GM19324 (cell line): ENCODE measurements around the gene POFUT2.
"Not testable (repeated sequence)": the region's sequence is repeated elsewhere in the genome, so short reads cannot be mapped to it uniquely, and the experiment has no call there.

ENCODE experiments used
- ATAC-seq: cut with Tn5 transposase; IDR thresholded peaks from one replicate; pipeline ENCODE4 v1.9.1; 2021; ENCODE audit warnings: mild to moderate bottlenecking, moderate library complexity; ENCODE audit not compliant: unreplicated experiment, low FRiP score

Gene POFUT2

GRCh38 chr21:45326891-45327440 lies 39.3 kb upstream of the POFUT2 start:
- no peak for ATAC-seq

GRCh38 chr21:45326169-45326851 lies 38.6 kb upstream of the POFUT2 start:
- ATAC-seq = no peak

GRCh38 chr21:45325206-45326168 lies 37.8 kb upstream of the POFUT2 start:
- ATAC-seq = no peak

DNA sequence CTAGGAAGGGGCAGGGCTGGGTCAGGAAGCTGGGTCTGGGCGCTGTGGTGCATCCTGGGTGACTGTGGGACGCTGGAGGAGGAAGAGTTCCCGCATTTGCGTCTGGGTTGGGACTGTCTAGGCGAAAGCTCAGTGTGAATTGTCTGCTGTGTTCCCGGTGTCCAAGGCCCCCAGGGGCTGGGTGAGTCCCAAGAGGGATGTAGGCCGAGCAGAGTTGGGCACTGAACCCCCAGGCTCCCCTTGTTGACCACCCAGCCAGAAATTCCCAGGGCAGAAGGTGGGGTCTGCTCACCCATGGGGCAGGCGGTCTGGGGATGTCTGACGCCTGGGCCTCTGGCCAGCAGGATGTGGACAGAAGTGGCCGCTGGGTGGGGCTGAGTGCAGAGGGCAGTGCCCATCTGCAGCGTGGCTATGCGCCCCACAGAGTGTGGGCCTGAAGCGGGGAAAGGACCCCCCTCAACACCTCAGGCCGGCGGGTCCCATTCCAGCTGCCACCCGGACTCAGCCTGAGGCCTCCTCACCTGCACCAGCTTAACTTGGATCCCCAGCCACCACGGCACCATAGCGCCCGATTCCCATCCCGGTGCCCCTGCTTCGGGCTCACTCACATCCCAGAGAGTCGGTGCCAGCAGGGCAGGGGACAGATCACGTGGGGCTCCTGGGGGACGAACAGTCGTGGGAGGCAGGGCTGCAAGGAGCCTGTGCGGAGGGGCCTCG lies 37.0 kb upstream of the POFUT2 start:
- ATAC-seq = no peak

DNA sequence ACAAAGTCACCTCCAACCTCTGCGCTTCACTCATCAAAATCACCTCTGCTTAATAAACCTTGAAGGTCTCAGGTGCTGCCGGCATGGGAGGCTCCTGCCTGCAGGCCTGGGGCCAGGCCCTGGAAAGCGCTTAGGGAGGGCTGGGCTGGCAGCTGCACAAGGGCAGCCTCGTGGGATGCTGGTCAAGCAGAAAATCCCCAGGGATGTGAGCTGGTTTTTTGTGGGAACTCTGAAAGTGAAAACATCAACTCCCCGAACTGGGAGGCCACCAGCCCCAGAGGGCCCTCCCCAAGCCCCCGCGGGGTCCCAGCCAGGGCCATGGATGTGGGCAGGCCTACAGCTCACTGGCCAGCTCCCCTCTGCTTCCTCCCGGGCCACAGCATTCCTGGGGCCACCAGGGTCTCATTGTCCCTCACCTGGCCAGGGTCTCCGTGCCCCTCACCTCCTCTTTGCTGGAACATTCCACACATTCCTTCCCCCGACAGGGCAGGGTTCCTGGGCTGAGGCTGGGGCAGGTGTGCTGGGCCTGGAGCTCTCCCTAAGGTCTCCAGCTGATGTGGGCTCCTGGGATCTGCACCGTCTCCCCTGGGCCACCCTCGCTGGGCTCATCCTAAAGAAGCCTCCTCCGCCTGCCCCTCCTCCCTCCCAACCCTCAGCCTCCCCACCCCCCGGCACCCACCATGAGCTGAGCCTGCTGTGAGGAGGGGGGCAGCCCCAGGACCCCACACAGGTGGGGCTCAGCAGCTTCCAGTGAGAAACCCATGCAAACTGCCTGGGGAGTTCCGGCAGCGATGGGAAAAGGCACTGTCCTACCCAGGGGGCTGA lies 36.0 kb upstream of the POFUT2 start:
- ATAC-seq = no peak

- ATAC-seq = no peak
Measured at GRCh38 chr21:45322960-45323461, 35.3 kb upstream of the POFUT2 start.

DNA sequence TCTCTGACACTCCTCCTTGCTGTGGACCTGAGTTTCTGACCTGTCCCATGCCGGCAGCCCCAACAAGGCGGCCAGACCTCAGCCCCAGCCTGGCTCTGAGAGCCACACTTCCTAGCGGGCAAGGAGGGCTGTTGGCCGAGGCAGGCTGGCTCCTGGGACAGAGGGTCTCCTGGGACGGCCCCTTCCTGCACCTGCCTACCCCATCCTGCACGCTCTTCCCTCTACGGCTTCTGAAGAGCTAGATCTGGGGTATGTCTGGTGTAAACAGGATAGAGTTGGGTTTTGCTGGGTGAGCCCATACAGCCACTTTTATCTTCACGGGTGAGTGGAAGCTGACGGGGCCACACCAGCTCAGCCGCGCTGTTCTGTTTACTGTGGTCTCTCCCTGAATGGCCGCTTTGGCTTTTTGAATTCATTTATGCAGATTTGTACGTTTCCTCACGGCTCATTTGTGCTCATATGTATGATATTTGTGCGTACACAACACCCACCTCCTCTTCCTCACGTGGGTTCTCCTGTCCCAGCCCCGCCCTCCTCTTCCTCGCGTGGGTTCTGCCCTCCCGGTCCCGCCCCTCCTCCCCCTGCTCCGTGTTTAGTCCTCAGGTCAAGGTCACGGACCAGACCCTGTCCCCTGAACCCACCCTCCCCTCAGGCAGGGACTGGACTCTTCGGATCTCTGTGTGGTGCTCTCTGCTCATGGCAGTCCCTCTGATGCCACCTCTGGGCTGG lies 34.7 kb upstream of the POFUT2 start:
- ATAC-seq = no peak

- ATAC-seq = no peak
Measured at GRCh38 chr21:45320261-45321025, 32.7 kb upstream of the POFUT2 start.

DNA sequence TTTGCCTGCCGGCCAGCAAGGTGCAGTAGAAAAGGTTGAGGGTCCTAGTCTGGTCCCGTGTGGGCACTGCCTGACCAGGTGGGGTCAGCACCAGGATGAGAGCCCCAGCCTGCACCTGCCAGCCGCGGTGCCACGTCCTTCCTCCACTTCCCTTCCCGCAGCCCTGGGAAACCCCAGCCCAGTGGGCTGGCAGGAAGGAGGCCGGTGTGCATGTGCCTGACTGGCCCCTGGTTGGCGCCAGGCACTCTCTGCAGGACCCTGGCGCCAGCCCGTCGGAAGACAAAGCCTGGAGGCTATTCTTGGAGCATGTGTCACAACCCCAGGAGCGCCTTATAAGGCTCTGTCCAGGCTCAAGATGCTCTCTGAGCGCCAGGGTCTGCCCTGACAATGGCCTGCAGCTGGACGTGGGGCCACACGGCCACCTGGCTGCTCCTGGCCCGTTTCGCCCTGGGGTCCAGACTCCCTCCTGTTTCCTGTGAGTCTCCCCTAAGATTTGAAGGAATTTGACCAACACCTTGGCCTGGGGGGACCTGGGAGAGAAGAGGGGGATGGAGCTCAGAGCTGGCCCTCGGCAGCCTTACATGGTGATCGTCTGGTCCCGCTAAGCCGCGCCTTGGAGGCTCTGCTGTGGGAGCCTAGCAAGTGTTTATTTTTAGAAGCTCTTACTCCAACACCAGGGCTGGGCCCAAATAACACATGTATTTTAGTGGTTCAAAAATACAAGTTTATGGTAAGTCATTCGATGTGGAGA lies 31.9 kb upstream of the POFUT2 start:
- no peak for ATAC-seq

DNA sequence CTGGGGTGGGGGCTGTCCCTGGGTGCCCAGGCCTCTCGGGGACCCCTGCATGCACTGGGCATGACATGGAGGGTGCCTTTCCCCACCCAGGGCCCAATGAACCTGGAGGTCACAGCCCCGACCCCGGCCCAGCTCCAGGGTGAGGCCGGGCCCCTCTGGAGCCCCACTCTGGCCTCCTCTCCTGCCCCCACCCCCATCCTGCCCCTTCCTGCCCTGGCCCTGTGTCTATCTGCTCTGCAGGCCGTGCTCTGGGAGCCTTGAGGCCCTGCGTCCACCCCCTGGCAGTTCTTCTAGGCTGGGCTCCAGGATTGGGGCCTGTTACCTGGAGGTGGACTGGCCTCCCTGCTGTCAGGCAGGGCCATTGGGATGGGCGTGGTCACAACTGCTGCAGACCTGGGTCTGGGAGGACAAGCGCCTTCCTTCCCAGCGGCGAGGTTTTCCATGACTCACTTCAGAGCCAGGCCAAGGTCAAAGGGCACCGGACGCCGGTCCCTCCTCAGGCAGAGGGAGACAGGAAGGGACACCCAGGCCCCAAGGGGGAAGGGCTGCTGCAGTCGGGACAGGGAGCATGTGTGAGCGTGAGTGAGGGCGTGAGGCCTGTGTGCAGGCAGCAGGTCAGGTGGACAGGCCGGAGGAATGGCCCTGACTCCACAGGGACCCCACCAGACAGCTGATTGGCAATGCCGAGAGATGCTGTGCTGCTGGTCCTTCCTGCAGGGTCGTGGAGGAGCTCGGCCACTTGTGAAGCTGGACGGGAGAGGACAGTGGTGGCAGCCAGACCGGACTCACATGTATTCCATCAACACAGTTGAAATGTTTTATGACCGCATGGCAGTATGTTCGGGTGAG lies 31.1 kb upstream of the POFUT2 start:
- ATAC-seq = no peak

DNA sequence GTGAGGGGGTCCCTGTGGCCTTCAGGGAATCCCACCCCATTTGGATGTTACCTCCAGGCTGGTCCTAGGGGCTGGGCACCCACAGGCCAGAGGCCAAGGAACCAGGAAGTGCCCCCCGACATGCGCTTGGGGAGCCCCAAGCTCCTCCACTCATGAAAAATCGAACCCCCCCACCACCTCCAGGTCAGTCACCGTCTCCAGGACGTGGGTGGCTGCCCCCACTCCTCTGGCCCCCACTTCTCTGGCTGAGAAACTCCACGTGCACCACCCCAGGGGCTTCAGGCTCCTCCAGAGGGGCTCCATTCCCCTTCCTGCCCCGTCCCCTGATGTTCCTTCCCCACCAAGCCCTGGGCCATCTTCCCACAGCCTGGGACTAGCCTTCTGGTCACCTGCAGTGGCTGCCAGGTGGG lies 30.5 kb upstream of the POFUT2 start:
- no peak for ATAC-seq

DNA sequence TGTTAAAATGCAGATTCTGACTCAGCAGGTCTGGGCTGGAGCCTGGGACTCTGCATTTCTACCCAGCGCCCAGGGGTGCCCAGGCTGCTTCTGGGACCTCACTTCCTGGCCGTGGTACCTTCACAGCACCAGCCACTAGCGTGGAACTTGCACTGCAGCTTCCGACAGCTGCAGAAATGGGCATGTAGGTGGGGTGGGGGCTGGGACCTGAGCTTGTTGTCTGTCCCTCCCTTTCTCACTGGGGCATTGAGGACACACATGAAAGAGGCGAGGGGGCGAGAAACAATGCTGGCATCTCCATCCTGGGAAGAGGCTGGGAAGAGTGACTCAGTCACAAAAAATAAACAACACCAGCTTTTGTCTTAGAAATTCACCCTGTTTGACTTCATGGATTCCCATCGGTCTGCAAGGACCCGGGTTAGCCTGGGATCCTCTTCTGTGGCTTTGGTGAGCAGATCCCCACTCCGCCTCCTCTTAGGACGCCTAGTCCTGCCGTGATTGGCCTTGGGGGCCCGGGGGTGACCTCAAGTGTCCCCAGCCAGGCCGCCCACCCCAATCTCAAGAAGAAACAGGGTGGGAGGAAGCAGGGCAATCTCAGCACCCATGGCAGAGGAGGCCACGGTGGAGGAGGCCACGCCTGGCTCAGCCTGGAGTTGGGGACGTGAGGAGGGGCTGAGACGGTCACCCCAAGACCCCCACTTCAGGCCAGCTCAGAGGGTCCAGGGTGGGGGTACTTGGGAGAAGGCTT lies 29.9 kb upstream of the POFUT2 start:
- no peak for ATAC-seq

DNA sequence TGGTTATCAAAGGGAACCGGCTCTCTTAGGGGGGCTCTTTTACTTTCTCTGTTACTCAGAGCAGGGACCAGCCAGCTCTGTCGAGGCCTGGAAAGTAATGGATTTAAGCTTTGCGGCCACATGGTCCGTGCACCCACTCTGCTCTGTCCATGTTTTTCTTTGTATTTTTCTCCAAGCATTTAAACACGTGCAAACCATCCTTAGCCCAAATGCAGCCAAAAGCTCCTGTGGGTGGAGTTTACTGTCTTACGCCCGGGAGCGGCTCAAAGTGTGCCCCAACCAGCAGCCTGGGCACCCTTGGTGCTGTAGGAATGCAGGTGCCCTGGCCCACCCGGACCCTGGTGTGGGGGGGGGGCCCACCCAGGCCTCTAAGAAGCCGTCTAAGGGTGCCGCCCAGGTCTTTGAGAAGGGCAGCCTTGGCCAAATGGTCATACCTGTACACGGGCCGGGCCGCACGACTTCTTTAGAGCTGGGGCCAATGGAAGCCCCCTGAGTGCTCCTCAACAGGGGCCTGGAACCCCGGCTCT lies 29.2 kb upstream of the POFUT2 start:
- no peak for ATAC-seq

DNA sequence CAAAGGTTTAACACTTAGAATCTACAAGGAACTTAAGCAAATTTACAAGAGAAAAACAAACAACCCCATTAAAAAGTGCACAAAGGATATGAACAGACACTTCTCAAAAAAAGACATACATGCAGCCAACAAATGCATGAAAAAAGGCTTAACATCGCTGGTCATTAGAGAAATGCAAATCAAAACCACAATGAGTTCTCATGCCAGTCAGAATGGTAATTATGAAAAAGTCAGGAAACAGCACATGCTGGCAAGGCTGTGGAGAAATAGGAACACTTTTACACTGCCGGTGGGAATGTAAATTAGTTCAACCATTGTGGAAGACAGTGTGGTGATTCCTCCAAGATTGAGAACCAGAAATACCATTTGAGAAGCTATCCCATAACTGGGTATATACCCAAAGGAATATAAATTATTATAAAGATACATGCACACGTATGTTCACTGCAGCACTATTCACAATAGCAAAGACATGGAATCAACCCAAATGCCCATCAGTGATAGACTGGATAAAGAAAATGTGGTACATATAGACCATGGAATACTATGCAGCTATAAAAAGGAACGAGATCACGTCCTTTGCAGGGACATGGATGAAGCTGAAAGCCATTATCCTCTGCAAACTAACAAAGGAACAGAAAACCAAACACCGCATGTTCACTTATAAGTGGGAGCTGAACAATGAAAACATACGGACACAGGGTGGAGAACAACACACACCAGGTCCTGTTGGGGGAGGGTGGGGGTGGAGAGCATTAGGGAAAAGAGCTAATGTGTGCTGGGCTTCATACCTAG lies 28.2 kb upstream of the POFUT2 start:
- not testable (repeated sequence) for ATAC-seq

GRCh38 chr21:45313682-45314081 lies 26.0 kb upstream of the POFUT2 start:
- ATAC-seq = no peak
